ENCODE measurements around the gene ZFAND3. TPM values are rescaled to one million over a fixed set of nuclear protein-coding genes. Genes with fewer than 3 reads are reported as not detected.

ZFAND3 gene
- polyA plus RNA-seq, 1 donor from 2014 or later = 19.7 TPM

GRCh38 chr6:38064431-38064830 lies 244.9 kb downstream of the ZFAND3 start:
- H3K9me2 ChIP-seq (ENCODE audit: insufficient read depth, low read length) = no peaks in the 10 kb centered on the region
- no peak overlapping the region for H2AFZ ChIP-seq (ENCODE audit: low read depth, low read length)
- no peak overlapping the region for H3K4me2 ChIP-seq (ENCODE audit: low read length)
- no peak overlapping the region for H3K4me3 ChIP-seq (ENCODE audit: low read length)
- H3K9me3 ChIP-seq (ENCODE audit: low read length) = no peaks in the 10 kb centered on the region
- H3K79me2 ChIP-seq (replicated peaks; ENCODE audit: insufficient read depth, low read length) = no peaks in the 10 kb centered on the region
- no peaks in the 10 kb centered on the region for H3K27me3 ChIP-seq (ENCODE audit: insufficient read depth, low read depth, low read length)
- H4K20me1 ChIP-seq (ENCODE audit: insufficient read depth) = no peaks in the 10 kb centered on the region
- H3K36me3 ChIP-seq (ENCODE audit: insufficient read depth, low read length) = no peaks in the 10 kb centered on the region
- no peaks in the 10 kb centered on the region for H3F3A ChIP-seq (ENCODE audit: insufficient read depth, low read length, poor library complexity, severe bottlenecking)
- TF ChIP-seq REST (IDR thresholded peaks at IDR 0.05; ENCODE audit: borderline replicate concordance) = no peak
- no peak for TF ChIP-seq TAF1 (IDR thresholded peaks at IDR 0.05; ENCODE audit: low read depth)
- TF ChIP-seq CTCF (IDR thresholded peaks at IDR 0.05; ENCODE audit: poor library complexity, severe bottlenecking) = no peak
- TF ChIP-seq RAD21 (conservative IDR thresholded peaks at IDR 0.05) = no peak
- TF ChIP-seq SMC3 (conservative IDR thresholded peaks at IDR 0.05; ENCODE audit: poor library complexity) = no peak
- TF ChIP-seq MXI1 (conservative IDR thresholded peaks at IDR 0.05; ENCODE audit: poor library complexity, severe bottlenecking) = no peak
- TF ChIP-seq EZH2 (IDR thresholded peaks at IDR 0.05; ENCODE audit: borderline replicate concordance, insufficient read depth, low read length, poor library complexity, severe bottlenecking) = no peak
- TF ChIP-seq POLR2AphosphoS5 (IDR thresholded peaks at IDR 0.05) = no peak
- no peak for TF ChIP-seq EP300 (conservative IDR thresholded peaks at IDR 0.05; ENCODE audit: poor library complexity, severe bottlenecking)
- H3K9ac ChIP-seq (ENCODE audit: low read length) = no peak overlapping the region
- H3K27ac ChIP-seq (ENCODE audit: low read length) = no peak overlapping the region

GRCh38 chr6:38065734-38066305 lies 246.3 kb downstream of the ZFAND3 start:
- Histone ChIP-seq H3K9me3 (ENCODE audit: low read length) (no peaks in the 10 kb centered on the region), H3K9ac (ENCODE audit: low read length) (no peak overlapping the region), H4K20me1 (ENCODE audit: insufficient read depth) (no peaks in the 10 kb centered on the region), H3K79me2 (replicated peaks; ENCODE audit: insufficient read depth, low read length) (peaks cover 2% of the 10 kb centered on the region), H3K4me2 (ENCODE audit: low read length) (no peak overlapping the region), H3F3A (ENCODE audit: insufficient read depth, low read length, poor library complexity, severe bottlenecking) (no peaks in the 10 kb centered on the region), H3K9me2 (ENCODE audit: insufficient read depth, low read length) (no peaks in the 10 kb centered on the region), H3K36me3 (ENCODE audit: insufficient read depth, low read length) (no peaks in the 10 kb centered on the region), H3K27ac (ENCODE audit: low read length) (no peak overlapping the region), H3K27me3 (ENCODE audit: insufficient read depth, low read depth, low read length) (no peaks in the 10 kb centered on the region), H2AFZ (ENCODE audit: low read depth, low read length) (no peak overlapping the region), H3K4me3 (ENCODE audit: low read length) (no peak overlapping the region)
- TF ChIP-seq TAF1 (IDR thresholded peaks at IDR 0.05; ENCODE audit: low read depth) (no peak), EZH2 (IDR thresholded peaks at IDR 0.05; ENCODE audit: borderline replicate concordance, insufficient read depth, low read length, poor library complexity, severe bottlenecking) (no peak), REST (IDR thresholded peaks at IDR 0.05; ENCODE audit: borderline replicate concordance) (no peak), POLR2AphosphoS5 (IDR thresholded peaks at IDR 0.05) (no peak), RAD21 (conservative IDR thresholded peaks at IDR 0.05) (no peak), CTCF (IDR thresholded peaks at IDR 0.05; ENCODE audit: poor library complexity, severe bottlenecking) (no peak), SMC3 (conservative IDR thresholded peaks at IDR 0.05; ENCODE audit: poor library complexity) (no peak), EP300 (conservative IDR thresholded peaks at IDR 0.05; ENCODE audit: poor library complexity, severe bottlenecking) (no peak), MXI1 (conservative IDR thresholded peaks at IDR 0.05; ENCODE audit: poor library complexity, severe bottlenecking) (no peak)

Measured in neural cell (in vitro differentiated cells).